Endodermal cell (in vitro differentiated cells): ENCODE measurements around the gene KRTAP5-10. TPM values are rescaled to one million over a fixed set of nuclear protein-coding genes. Genes with fewer than 3 reads are reported as not detected.
A peak's percentile ranks its signal among the peaks of the same experiment; 100 is the strongest.
"Not testable (repeated sequence)": the region's sequence is repeated elsewhere in the genome, so short reads cannot be mapped to it uniquely, and the experiment has no call there.

Source experiments
- DNase-seq: peaks from one replicate; pipeline ENCODE4 v3.0.0-alpha.2; 2017
- H3K27ac ChIP-seq: 2 replicates; pipeline ENCODE4 v1.5.1; 2013; ENCODE audit warnings: mild to moderate bottlenecking, low read depth, low read length, moderate library complexity
- H3K27me3 ChIP-seq: 2 replicates; pipeline ENCODE4 v1.6.1; 2013; ENCODE audit warnings: mild to moderate bottlenecking, low read length, moderate library complexity; ENCODE audit not compliant: insufficient read depth, control insufficient read depth, poor library complexity, severe bottlenecking
- H3K36me3 ChIP-seq: 2 replicates; pipeline ENCODE4 v1.7.0; 2013; ENCODE audit warnings: mild to moderate bottlenecking, low read length, moderate library complexity; ENCODE audit not compliant: control insufficient read depth, insufficient read depth
- H3K4me1 ChIP-seq: one replicate; pipeline ENCODE4 v1.7.0; 2013; ENCODE audit warnings: low read length; ENCODE audit not compliant: control insufficient read depth, insufficient read depth
- H3K4me3 ChIP-seq: 2 replicates; pipeline ENCODE4 v1.5.1; 2013; ENCODE audit warnings: mild to moderate bottlenecking, low read length, moderate library complexity
- H3K9ac ChIP-seq: 2 replicates; pipeline ENCODE4 v1.6.1; 2013; ENCODE audit warnings: mild to moderate bottlenecking, low read length, moderate library complexity; ENCODE audit not compliant: poor library complexity, severe bottlenecking; ENCODE audit errors: extremely low read depth
- H3K9me3 ChIP-seq: 2 replicates; pipeline ENCODE4 v1.6.1; 2013; ENCODE audit warnings: mild to moderate bottlenecking, low read length, moderate library complexity; ENCODE audit not compliant: control insufficient read depth
- H3K27ac Mint-ChIP-seq: 2 replicates; pipeline ENCODE4 v1.8.0; 2020; ENCODE audit warnings: mixed read lengths
- H3K27me3 Mint-ChIP-seq: 2 replicates; pipeline ENCODE4 v1.8.0; 2021; ENCODE audit warnings: mild to moderate bottlenecking, mixed read lengths; ENCODE audit not compliant: insufficient read depth
- H3K36me3 Mint-ChIP-seq: 2 replicates; pipeline ENCODE4 v1.8.0; 2020; ENCODE audit warnings: low read depth, mixed read lengths
- H3K4me1 Mint-ChIP-seq: 2 replicates; pipeline ENCODE4 v1.8.0; 2020; ENCODE audit warnings: mixed read lengths
- H3K4me3 Mint-ChIP-seq: 2 replicates; pipeline ENCODE4 v1.8.0; 2020; ENCODE audit warnings: mild to moderate bottlenecking, moderate library complexity, mixed read lengths
- H3K9me3 Mint-ChIP-seq: 2 replicates; pipeline ENCODE4 v1.8.0; 2020; ENCODE audit warnings: mild to moderate bottlenecking, mixed read lengths
- WGBS, 2 experiments: methylation state at CpG; one replicate each; pipeline versions ENCODE4 v1.1.5 to v1.1.7; 2013; ENCODE audit warnings: missing lambda C conversion rate in 2 of 2, mixed read lengths in 1 of 2; ENCODE audit not compliant: insufficient coverage in 1 of 2, insufficient read length in 1 of 2; 5-methylcytosine and 5-hydroxymethylcytosine counted together
- total RNA-seq, 2 donors: library from RNA; stranded (reverse); fragmentation: NEBNext Ultra II Directional in 1 of 2; extraction: Animal tissue kit (Norgen Biotek cat#: 25700) in 1 of 2; gene quantifications; 2 replicates in 1 of 2; 3 replicates in 1 of 2; pipeline ENCODE4 v1.2.1, GENCODE V29; 2021
- TF ChIP-seq, protein P1 (sequence below): fragments of 200-600 bp; sonication (generic); conservative IDR thresholded peaks from 2 replicates; pipeline ENCODE4 v1.5.0; 2021; ENCODE audit warnings: antibody characterized with exemption, mild to moderate bottlenecking

The KRTAP5-10 gene
- total RNA-seq, 2 donors from 2014 or later, result 0.29 TPM; not detected in 1

DNA sequence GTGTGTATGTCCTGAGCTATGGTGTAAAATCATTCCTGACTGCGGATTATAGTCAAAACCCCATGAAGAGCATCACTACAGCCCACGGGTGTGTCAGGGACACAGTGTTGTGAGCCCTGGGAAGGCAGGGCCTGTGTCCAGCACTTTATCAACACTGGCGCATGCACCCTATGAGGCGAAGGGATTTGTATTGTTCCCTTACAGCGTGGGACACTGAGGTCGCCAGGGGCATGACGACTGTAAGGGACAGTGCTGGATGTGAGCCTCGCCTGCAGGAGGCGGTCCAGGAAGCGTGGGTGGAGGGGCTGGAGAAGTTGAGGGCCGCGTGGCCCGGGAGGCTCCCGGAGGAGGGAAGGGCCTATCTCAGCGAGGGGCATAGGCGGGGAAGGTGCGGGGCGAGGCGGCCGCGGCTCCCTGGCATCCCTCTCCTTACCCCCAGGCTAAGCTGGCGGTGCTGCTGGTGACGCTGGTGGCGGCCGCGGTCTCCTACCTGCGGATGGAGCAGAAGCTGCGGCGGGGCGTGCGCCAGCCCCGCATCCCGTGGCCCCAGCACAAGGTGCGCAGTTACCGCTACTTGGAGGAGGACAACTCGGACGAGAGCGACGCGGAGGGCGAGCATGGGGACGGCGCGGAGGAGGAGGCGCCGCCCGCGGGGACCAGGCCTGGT lies 41.6 kb downstream of the KRTAP5-10 start:
- peak; percentile 66 for DNase-seq
- TF ChIP-seq, protein P1, sequence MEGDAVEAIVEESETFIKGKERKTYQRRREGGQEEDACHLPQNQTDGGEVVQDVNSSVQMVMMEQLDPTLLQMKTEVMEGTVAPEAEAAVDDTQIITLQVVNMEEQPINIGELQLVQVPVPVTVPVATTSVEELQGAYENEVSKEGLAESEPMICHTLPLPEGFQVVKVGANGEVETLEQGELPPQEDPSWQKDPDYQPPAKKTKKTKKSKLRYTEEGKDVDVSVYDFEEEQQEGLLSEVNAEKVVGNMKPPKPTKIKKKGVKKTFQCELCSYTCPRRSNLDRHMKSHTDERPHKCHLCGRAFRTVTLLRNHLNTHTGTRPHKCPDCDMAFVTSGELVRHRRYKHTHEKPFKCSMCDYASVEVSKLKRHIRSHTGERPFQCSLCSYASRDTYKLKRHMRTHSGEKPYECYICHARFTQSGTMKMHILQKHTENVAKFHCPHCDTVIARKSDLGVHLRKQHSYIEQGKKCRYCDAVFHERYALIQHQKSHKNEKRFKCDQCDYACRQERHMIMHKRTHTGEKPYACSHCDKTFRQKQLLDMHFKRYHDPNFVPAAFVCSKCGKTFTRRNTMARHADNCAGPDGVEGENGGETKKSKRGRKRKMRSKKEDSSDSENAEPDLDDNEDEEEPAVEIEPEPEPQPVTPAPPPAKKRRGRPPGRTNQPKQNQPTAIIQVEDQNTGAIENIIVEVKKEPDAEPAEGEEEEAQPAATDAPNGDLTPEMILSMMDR, result peak; percentile 57
- H3K36me3 Mint-ChIP-seq, H3K9me3 ChIP-seq, H3K9ac ChIP-seq, H3K4me1 ChIP-seq, H3K36me3 ChIP-seq, H3K27ac Mint-ChIP-seq, H3K9me3 Mint-ChIP-seq, H3K4me1 Mint-ChIP-seq, H3K27ac ChIP-seq, H3K27me3 ChIP-seq: not testable (repeated sequence)
- Mint-ChIP-seq H3K4me3 (peak overlapping the region; percentile 59), H3K27me3 (peaks cover 29% of the 10 kb centered on the region)
- peak overlapping the region; percentile 69 for H3K4me3 ChIP-seq
- 26 to 60% methylated on average over 6 to 42 of the region's 48 CpGs for WGBS, 2 experiments

DNA sequence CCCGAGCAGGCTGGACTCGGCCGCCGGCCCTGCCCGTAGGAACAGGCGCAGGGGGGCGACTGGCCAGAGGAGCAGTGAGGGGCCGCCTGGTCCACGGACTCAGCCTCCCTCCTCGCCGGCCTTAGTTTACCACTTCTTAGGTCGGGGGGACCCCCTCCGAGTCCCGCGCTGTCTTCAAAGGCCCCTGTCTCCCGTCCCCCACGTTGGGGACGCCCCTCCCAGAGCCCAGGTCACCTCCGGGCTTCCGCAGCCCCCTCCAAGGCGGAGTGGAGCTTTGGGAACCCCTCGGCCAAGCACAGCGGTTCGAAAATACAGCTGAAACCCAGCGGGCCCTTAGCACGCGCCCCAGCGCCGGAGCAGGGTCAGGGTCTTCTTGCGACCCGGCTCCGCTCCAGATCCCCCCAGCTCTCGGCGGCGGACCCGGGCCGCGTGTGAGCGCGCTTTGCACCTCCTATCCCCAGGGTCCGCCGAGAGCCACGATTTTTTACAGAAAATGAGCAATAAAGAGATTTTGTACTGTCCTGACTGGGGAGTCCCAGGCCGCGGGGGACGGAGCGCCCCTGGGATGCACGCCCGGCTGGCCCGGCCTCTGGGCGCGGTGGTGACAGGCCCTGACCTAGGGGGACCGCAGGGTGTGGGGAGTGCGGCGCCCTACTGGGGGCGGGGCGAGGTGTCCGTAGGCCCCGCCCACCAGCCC lies 42.3 kb downstream of the KRTAP5-10 start:
- H3K36me3 ChIP-seq, H3K9me3 Mint-ChIP-seq, H3K27me3 ChIP-seq, H3K27ac Mint-ChIP-seq, H3K36me3 Mint-ChIP-seq, H3K9ac ChIP-seq, H3K9me3 ChIP-seq, H3K4me1 ChIP-seq, H3K27ac ChIP-seq, H3K4me1 Mint-ChIP-seq: not testable (repeated sequence)
- Mint-ChIP-seq H3K4me3 (peak overlapping the region; percentile 59), H3K27me3 (peaks cover 29% of the 10 kb centered on the region)
- peak; percentile 79 for DNase-seq
- 9 to 20% methylated on average over 1 to 40 of the region's 59 CpGs for WGBS, 2 experiments
- H3K4me3 ChIP-seq, result peak overlapping the region; percentile 69

DNA sequence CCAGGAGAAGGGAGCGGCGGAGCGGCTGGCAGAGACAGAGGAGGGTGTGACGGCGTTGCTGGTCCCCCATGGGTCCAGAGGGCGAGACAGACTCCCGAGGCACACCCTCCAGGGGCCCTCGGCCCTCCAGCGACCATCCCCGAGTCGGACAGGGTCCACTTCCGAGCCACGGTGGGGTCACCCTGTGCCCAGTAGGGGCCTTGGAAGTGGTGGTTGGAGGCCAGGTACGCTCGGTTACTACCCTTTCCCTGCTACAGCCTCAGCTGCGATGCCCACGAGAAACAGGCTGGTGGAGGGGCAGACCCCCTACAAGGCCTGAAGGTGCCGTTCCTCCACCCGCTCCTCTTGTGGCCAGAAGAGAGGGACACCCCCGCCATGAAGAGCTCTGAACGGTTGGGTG lies 42.9 kb downstream of the KRTAP5-10 start:
- H3K4me3 ChIP-seq, DNase-seq: not testable (repeated sequence)
- WGBS, 2 experiments, result 27% methylated on average over 10 of the region's 21 CpGs; no CpG with 5 or more reads in 1 of the 2 experiments

DNA sequence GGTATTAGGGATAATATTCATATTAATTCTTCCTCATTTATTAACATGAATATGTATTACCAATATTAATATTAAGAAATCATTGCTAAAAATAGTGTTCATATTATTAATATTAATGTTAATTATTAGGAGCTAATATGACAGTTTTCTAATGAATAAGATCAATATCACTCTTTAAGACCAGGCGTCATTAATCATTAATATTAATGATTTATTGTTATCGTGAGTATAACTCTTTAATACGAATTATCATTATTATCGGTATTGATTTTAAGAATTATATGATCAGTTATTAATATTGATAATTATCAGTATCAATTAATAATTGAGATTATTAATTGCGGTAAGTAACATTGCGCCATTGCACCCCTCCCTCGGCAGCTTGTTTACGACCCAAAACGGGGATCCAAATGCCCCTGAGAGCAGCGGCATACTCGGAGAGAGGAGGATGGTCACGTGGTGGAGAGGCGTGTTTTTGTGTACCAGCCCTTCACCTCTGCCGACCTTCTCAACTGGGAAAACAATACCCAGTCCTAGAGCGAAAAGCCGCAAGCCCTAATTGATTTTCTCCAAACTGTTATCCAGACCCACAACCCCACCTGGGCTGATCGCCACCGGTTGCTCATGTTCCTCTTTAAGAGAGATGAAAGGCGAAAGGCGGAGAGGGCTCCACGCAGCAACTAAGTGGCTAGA lies 46.0 kb downstream of the KRTAP5-10 start:
- not testable (repeated sequence) for H3K9me3 ChIP-seq, H3K9me3 Mint-ChIP-seq, H3K4me3 ChIP-seq, H3K36me3 Mint-ChIP-seq, H3K27ac Mint-ChIP-seq, H3K4me3 Mint-ChIP-seq, H3K36me3 ChIP-seq, H3K9ac ChIP-seq, H3K27ac ChIP-seq, H3K4me1 Mint-ChIP-seq, DNase-seq, H3K4me1 ChIP-seq, H3K27me3 ChIP-seq
- peaks cover 23% of the 10 kb centered on the region for H3K27me3 Mint-ChIP-seq
- 93 to 94% methylated on average over 8 to 13 of the region's 21 CpGs for WGBS, 2 experiments

More for the DNA sequence above, 42.9 kb downstream of the KRTAP5-10 start:
- peaks cover 33% of the 10 kb centered on the region for H3K27me3 Mint-ChIP-seq
- not testable (repeated sequence) for H3K4me1 Mint-ChIP-seq, H3K36me3 Mint-ChIP-seq, H3K27ac ChIP-seq, H3K27ac Mint-ChIP-seq, H3K9me3 ChIP-seq, H3K9ac ChIP-seq, H3K4me1 ChIP-seq, H3K9me3 Mint-ChIP-seq, H3K36me3 ChIP-seq, H3K27me3 ChIP-seq
- H3K4me3 Mint-ChIP-seq, result peak overlapping the region; percentile 59

DNA sequence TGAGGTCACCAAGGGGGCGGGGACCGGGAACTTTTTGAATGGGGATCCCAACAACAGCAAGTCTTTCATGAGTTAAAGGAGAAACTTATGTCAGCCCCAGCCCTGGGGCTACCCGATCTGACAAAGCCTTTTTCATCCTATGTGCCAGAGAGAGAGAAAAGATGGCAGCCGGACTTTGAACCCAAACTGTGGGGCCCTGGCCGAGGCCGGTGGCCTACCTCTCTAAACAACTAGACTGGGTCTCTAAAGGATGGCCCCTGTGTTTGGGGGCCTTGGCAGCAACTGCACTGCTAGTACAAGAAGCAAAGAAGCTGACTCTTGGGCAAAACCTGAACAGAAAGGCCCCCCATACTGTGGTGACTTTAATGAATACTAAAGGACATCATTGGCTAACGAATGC lies 48.6 kb downstream of the KRTAP5-10 start:
- 90 to 92% methylated on average over 3 to 6 of the region's 7 CpGs for WGBS, 2 experiments
- not testable (repeated sequence) for H3K4me3 Mint-ChIP-seq

DNA sequence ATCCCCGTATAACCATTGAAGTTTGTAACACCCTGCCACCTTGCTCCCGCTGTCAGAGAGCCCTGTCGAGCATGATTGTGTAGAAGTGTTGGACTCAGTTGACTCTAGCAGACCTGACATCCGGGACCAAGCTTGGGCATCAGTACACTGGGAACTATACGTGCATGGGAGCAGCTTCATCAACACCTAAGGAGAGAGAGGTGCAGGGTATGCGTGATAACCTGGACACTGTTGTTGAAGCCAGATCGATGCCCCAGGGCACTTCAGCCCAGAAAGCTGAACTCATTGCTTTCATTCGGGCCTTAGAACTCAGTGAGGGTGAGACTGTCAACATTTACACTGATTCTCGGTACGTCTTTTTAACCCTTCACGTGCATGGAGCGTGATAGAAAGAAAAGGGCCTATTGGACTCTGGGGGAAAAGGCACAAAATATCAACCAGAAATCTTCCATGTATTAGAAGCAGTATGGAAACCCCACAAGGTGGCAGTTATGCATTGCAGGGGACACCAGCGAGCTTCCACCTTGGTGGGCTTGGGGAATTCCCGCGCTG lies 49.1 kb downstream of the KRTAP5-10 start:
- not testable (repeated sequence) for H3K9ac ChIP-seq, H3K4me1 ChIP-seq, H3K27ac ChIP-seq, H3K9me3 Mint-ChIP-seq, H3K27me3 ChIP-seq, H3K36me3 Mint-ChIP-seq, H3K4me3 Mint-ChIP-seq, H3K9me3 ChIP-seq, H3K36me3 ChIP-seq, DNase-seq, H3K4me3 ChIP-seq, H3K4me1 Mint-ChIP-seq, H3K27ac Mint-ChIP-seq
- peaks cover 14% of the 10 kb centered on the region for H3K27me3 Mint-ChIP-seq
- WGBS, 2 experiments, result 77 to 86% methylated on average over 10 to 14 of the region's 15 CpGs

More for the DNA sequence above, 48.6 kb downstream of the KRTAP5-10 start:
- not testable (repeated sequence) for H3K4me1 Mint-ChIP-seq, H3K36me3 Mint-ChIP-seq, H3K4me1 ChIP-seq, H3K27me3 ChIP-seq, H3K9me3 ChIP-seq, H3K27ac ChIP-seq, H3K4me3 ChIP-seq, H3K36me3 ChIP-seq, H3K9me3 Mint-ChIP-seq, H3K9ac ChIP-seq, H3K27ac Mint-ChIP-seq, DNase-seq
- H3K27me3 Mint-ChIP-seq, result peaks cover 18% of the 10 kb centered on the region
